HG03378 (cell line): ENCODE data around the gene B4GALNT4.
"Not testable (repeated sequence)": the region's sequence is repeated elsewhere in the genome, so short reads cannot be mapped to it uniquely, and the experiment has no call there.

ENCODE experiments used
- ATAC-seq: cut with Tn5 transposase; IDR thresholded peaks from one replicate; pipeline ENCODE4 v1.9.1; 2021; ENCODE audit warnings: mild to moderate bottlenecking, moderate library complexity; ENCODE audit not compliant: unreplicated experiment

B4GALNT4 gene

GRCh38 chr11:418343-419247 is 49.3 kb downstream of the B4GALNT4 start:
- ATAC-seq, result no peak

GRCh38 chr11:419248-420005 is 50.1 kb downstream of the B4GALNT4 start:
- no peak for ATAC-seq

GRCh38 chr11:420054-420910 is 51.0 kb downstream of the B4GALNT4 start:
- no peak for ATAC-seq

- ATAC-seq, result no peak
Observed at GRCh38 chr11:420911-421321, 51.6 kb downstream of the B4GALNT4 start.

- ATAC-seq, result no peak
Observed at GRCh38 chr11:422249-422656, 53.0 kb downstream of the B4GALNT4 start.

- no peak for ATAC-seq
Observed at GRCh38 chr11:424232-424631, 54.9 kb downstream of the B4GALNT4 start.

GRCh38 chr11:424766-425165 is 55.5 kb downstream of the B4GALNT4 start:
- ATAC-seq, result not testable (repeated sequence)

- ATAC-seq, result no peak
Observed at GRCh38 chr11:425301-425700, 56.0 kb downstream of the B4GALNT4 start.

GRCh38 chr11:426851-427250 is 57.6 kb downstream of the B4GALNT4 start:
- no peak for ATAC-seq

GRCh38 chr11:428295-428694 is 59.0 kb downstream of the B4GALNT4 start:
- ATAC-seq, result no peak

- ATAC-seq, result no peak
Observed at GRCh38 chr11:429391-429790, 60.1 kb downstream of the B4GALNT4 start.

- ATAC-seq, result no peak
Observed at GRCh38 chr11:429931-430456, 60.7 kb downstream of the B4GALNT4 start.
